HCT116 (cell line): ENCODE data around the gene SLC13A3. TPM values are rescaled to one million over a fixed set of nuclear protein-coding genes. Genes with fewer than 3 reads are reported as not detected.

Source experiments
- ATAC-seq: fragments of 200-7000 bp; cut with Tn5 transposase; 2 replicates; pipeline ENCODE4 v1.9.1; 2020; ENCODE audit warnings: mild to moderate bottlenecking, moderate library complexity
- BruUV-seq: library from RNA; stranded (reverse); fragments of 400-500 nt; replicated peaks from 2 replicates; lab custom pipeline; 2021; lab: Mats Ljungman, UMichigan
- CTCF ChIA-PET: fragments of 300-600 bp; sonication (Branson Sonifier 250); formaldehyde crosslinking; loops from one replicate; lab custom pipeline; 2021; ENCODE audit warnings: antibody characterized with exemption; lab: Charles Lee
- POLR2A ChIA-PET: fragments of 300-600, 350-600 bp; sonication (Branson Sonifier 250); formaldehyde crosslinking; loops from one replicate; lab custom pipeline; 2021; ENCODE audit warnings: antibody characterized with exemption; lab: Charles Lee
- RAD21 ChIA-PET, 2 experiments: fragments of 300-600 bp; sonication (Branson Sonifier 250); formaldehyde crosslinking; loops; one replicate each; lab custom pipeline; 2023; ENCODE audit warnings: low total read pairs in 2 of 2; ENCODE audit not compliant: uncharacterized antibody in 2 of 2, unreplicated experiment in 2 of 2, low non-redundant PET in 1 of 2; lab: Charles Lee
- DNase-seq: peaks from one replicate; pipeline ENCODE4 v3.0.0-alpha.2; 2010; ENCODE audit warnings: low read depth, low spot score
- H2AFZ ChIP-seq: fragments of 200-600 bp; shearing (Covaris generic), sonication (generic); 2 replicates; pipeline ENCODE4 v1.6.1; 2017; ENCODE audit warnings: low read depth, mixed run types, mixed read lengths, antibody characterized with exemption, low read length; ENCODE audit not compliant: poor library complexity, severe bottlenecking
- H3K27ac ChIP-seq: 2 replicates; pipeline ENCODE4 v1.5.1; 2012; ENCODE audit warnings: low read depth, low read length
- H3K27me3 ChIP-seq: fragments of 200-600 bp; sonication (generic); 2 replicates; pipeline ENCODE4 v1.6.1; 2016; ENCODE audit warnings: mixed run types, low read length, mixed read lengths; ENCODE audit not compliant: insufficient read depth
- H3K36me3 ChIP-seq, 2 experiments: fragments of 200-500 bp in 1 of 2; fragments of 200-600 bp in 1 of 2; sonication (Bioruptor generic) in 1 of 2; sonication (generic) in 1 of 2; 2 replicates each; pipeline versions ENCODE4 v1.5.1 to v1.6.1; 2014 to 2016; ENCODE audit warnings: low read length in 2 of 2, inconsistent platforms in 1 of 2, mixed read lengths in 1 of 2, mixed run types in 1 of 2; ENCODE audit not compliant: insufficient read depth in 2 of 2, control insufficient read depth in 1 of 2
- H3K4me1 ChIP-seq, 2 experiments: fragments of 200-600 bp in 1 of 2; sonication (generic) in 1 of 2; 2 replicates each; pipeline versions ENCODE4 v1.5.1 to v1.6.1; 2012 to 2017; ENCODE audit warnings: low read length in 2 of 2, inconsistent platforms in 1 of 2, mild to moderate bottlenecking in 1 of 2, mixed read lengths in 1 of 2, mixed run types in 1 of 2, moderate library complexity in 1 of 2; ENCODE audit not compliant: insufficient read depth in 2 of 2, control insufficient read depth in 1 of 2
- H3K4me2 ChIP-seq: fragments of 200-600 bp; sonication (generic); 2 replicates; pipeline ENCODE4 v1.6.1; 2017; ENCODE audit warnings: mixed run types, low read length, mixed read lengths
- H3K4me3 ChIP-seq, 2 experiments: fragments of 200-600 bp in 1 of 2; sonication (generic) in 1 of 2; replicated peaks in 1 of 2; 2 replicates each; pipeline ENCODE4 v1.5.1; 2011 to 2016; ENCODE audit warnings: low read length in 2 of 2, control low read depth in 1 of 2, low read depth in 1 of 2, mild to moderate bottlenecking in 1 of 2, mixed read lengths in 1 of 2, mixed run types in 1 of 2
- H3K79me2 ChIP-seq: fragments of 200-600 bp; sonication (generic); 2 replicates; pipeline ENCODE4 v1.6.1; 2017; ENCODE audit warnings: mild to moderate bottlenecking, mixed run types, low read length, moderate library complexity, mixed read lengths; ENCODE audit not compliant: insufficient read depth
- H3K9ac ChIP-seq: fragments of 200-600 bp; sonication (generic); 2 replicates; pipeline ENCODE4 v1.6.1; 2016; ENCODE audit warnings: low read length, mixed read lengths
- H3K9me2 ChIP-seq: fragments of 200-600 bp; sonication (generic), shearing (Covaris generic); 2 replicates; pipeline ENCODE4 v1.6.1; 2017; ENCODE audit warnings: mixed run types, mild to moderate bottlenecking, moderate library complexity; ENCODE audit not compliant: insufficient read depth
- H3K9me3 ChIP-seq, 2 experiments: fragments of 200-500 bp in 1 of 2; fragments of 200-600 bp in 1 of 2; sonication (Bioruptor generic) in 1 of 2; sonication (generic) in 1 of 2; 2 replicates each; pipeline ENCODE4 v1.6.1; 2014 to 2017; ENCODE audit warnings: low read length in 2 of 2, mixed read lengths in 2 of 2, inconsistent platforms in 1 of 2, low read depth in 1 of 2, mild to moderate bottlenecking in 1 of 2, mixed run types in 1 of 2, moderate library complexity in 1 of 2; ENCODE audit not compliant: control insufficient read depth in 1 of 2, insufficient read depth in 1 of 2
- H4K20me1 ChIP-seq: fragments of 200-600 bp; sonication (generic), shearing (Covaris generic); 2 replicates; pipeline ENCODE4 v1.6.1; 2017; ENCODE audit warnings: mixed run types, mild to moderate bottlenecking, moderate library complexity; ENCODE audit not compliant: insufficient read depth
- ATF3 ChIP-seq: IDR thresholded peaks from 2 replicates; pipeline ENCODE4 v1.6.1; 2012
- EGR1 ChIP-seq: IDR thresholded peaks from 2 replicates; pipeline ENCODE4 v1.6.1; 2012; ENCODE audit warnings: low read depth
- JUND ChIP-seq: IDR thresholded peaks from 2 replicates; pipeline ENCODE4 v1.6.1; 2012
- MAX ChIP-seq: IDR thresholded peaks from 2 replicates; pipeline ENCODE4 v1.6.1; 2012
- POLR2AphosphoS5 ChIP-seq: IDR thresholded peaks from 2 replicates; pipeline ENCODE4 v1.6.1; 2011; ENCODE audit warnings: mild to moderate bottlenecking, low read depth, low read length, moderate library complexity
- REST ChIP-seq: IDR thresholded peaks from 2 replicates; pipeline ENCODE4 v1.6.1; 2012; ENCODE audit warnings: low read depth
- SP1 ChIP-seq: IDR thresholded peaks from 2 replicates; pipeline ENCODE4 v1.6.1; 2012; ENCODE audit warnings: low read depth
- SRF ChIP-seq: IDR thresholded peaks from 2 replicates; pipeline ENCODE4 v1.6.1; 2012; ENCODE audit warnings: low read depth
- ZFX ChIP-seq: fragments of 450-650 bp; IDR thresholded peaks from 2 replicates; pipeline ENCODE4 v1.6.1; 2017
- intact Hi-C: fragments of 100-400 bp; cut with micrococcal nuclease; formaldehyde crosslinking; loops from 2 replicates; pipeline ENCODE4 v1.10.0; 2022
- total RNA-seq: library from RNA; stranded (reverse); gene quantifications from one replicate; pipeline ENCODE4 v1.2.1, GENCODE V29; 2021; ENCODE audit not compliant: unreplicated experiment

The SLC13A3 gene
- total RNA-seq, 1 experiment from 2014 or later, result not detected

DNA sequence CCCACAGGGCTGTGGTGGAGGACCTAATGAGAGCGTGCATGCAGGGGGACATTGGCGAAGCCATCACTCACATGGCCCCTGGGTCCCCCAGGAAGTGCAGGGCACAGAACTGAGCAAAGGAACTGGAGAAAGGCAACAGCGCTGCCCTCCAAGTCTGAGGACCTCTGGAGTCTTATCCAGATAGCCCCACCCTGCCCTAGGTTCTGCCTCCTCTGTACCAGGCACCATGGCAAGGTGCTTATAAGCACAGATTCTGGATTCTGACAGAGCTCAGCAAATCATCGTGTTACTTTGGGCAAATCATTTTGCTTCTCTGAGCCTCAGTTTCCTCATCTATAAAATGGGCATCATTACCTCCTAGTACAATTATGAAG is 44.5 kb downstream of the SLC13A3 start:
- DNase-seq, result no peak
- no peak for ATAC-seq
- Histone ChIP-seq H3K9me3 (no peaks in the 10 kb centered on the region), H4K20me1 (no peaks in the 10 kb centered on the region), H3K9me2 (no peaks in the 10 kb centered on the region), H3K4me3 (no peak overlapping the region), H3K27ac (no peak overlapping the region), H3K36me3 (no peaks in the 10 kb centered on the region), H2AFZ (no peak overlapping the region), H3K79me2 (no peaks in the 10 kb centered on the region)
- ChIA-PET RAD21 (no interaction called here), POLR2A (no interaction called here), CTCF (no interaction called here)
- BruUV-seq, result no TSS peak
- TF ChIP-seq MAX (no peak), EGR1 (no peak), JUND (no peak), SP1 (no peak)
- TF ChIP-seq, all 23 proteins: peak for 0
- intact Hi-C loops, result no loop called here
- no peak overlapping the region for H3K9ac ChIP-seq
- no peaks in the 10 kb centered on the region; the same call in 1 of the 2 replicates for H3K27me3 ChIP-seq
- H3K4me2 ChIP-seq, result no peak overlapping the region
- no peaks in the 10 kb centered on the region for H3K4me1 ChIP-seq

GRCh38 chr20:46605978-46606816 is 45.1 kb downstream of the SLC13A3 start:
- H3K79me2 ChIP-seq, result no peaks in the 10 kb centered on the region
- no peak overlapping the region for H2AFZ ChIP-seq
- intact Hi-C loops, result no loop called here
- no peak for DNase-seq
- no TSS peak for BruUV-seq
- H3K27ac ChIP-seq, result no peak overlapping the region
- H3K4me3 ChIP-seq, result no peak overlapping the region
- no peak overlapping the region for H3K9ac ChIP-seq
- H3K4me1 ChIP-seq, result no peaks in the 10 kb centered on the region
- no peak for TF ChIP-seq ATF3
- no peak for TF ChIP-seq ZFX
- TF ChIP-seq SRF, result no peak
- TF ChIP-seq POLR2AphosphoS5, result no peak
- no peak for TF ChIP-seq REST
- TF ChIP-seq, all 23 proteins: peak for 0
- RAD21 ChIA-PET, result no interaction called here
- POLR2A ChIA-PET, result interaction anchor here (1.3 kb wide), 1 partner anchor 11 kb away, joined by 3 read pairs; no protein-coding TSS in a partner anchor
- Histone ChIP-seq H3K9me2 (no peaks in the 10 kb centered on the region), H4K20me1 (no peaks in the 10 kb centered on the region), H3K36me3 (no peaks in the 10 kb centered on the region), H3K9me3 (no peaks in the 10 kb centered on the region), H3K27me3 (no peaks in the 10 kb centered on the region; the same call in 1 of the 2 replicates), H3K4me2 (no peak overlapping the region)
- no peak for ATAC-seq
- CTCF ChIA-PET, result no interaction called here
